ENCODE results near the gene RAB8A. TPM values are rescaled to one million over a fixed set of nuclear protein-coding genes. Genes with fewer than 3 reads are reported as not detected.
A peak's percentile ranks its signal among the peaks of the same experiment; 100 is the strongest.
"Not testable (repeated sequence)": the region's sequence is repeated elsewhere in the genome, so short reads cannot be mapped to it uniquely, and the experiment has no call there.

Gene RAB8A
- total RNA-seq, 2 donors from 2014 or later = 95.9 to 99.2 TPM

DNA sequence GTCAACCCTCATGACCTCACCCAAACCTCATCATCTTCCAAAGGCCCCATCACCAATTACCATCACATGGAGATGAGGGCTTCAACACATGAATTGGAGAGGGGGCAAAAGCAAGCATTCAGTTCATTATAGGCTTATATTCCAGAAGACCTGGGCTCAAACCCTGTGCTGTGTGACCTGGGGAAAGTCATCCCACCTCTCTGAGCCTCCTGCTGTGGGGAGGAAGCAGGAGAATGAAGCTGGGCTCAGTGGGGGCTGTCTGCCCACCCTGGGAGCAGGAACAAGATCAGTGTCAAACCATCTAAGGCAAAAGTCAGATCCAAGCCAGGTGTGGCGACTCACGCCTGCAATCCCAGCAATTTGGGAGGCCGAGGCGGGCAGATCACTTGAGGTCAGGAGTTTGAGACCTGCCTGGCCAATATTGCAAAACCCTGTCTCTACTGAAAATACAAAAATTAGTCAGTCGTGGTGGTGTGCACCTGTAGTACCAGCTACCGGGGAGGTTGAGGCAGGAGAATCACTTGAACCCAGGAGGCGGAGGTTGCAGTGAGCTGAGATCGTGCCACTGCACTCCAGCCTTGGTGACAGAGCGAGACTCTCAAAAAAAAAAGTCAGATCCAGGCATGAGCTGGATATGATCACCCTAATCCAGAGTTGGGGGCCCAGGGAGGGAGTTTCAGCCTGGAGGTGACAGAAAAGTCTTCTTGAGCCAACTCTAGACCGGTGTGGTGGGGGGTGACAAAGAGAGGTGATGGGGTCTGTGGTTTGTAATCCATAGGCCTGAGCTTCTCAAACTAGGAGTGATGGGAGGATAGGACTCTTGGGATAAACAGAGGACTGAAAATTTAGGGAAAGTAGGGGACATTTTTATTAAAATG lies 37.0 kb upstream of the RAB8A start:
- DNase-seq = no peak
- Mint-ChIP-seq H3K27ac (peak overlapping the region; percentile 85), H3K4me1 (ENCODE audit: low read depth) (peaks cover 54% of the 10 kb centered on the region), H3K4me3 (peak overlapping the region; percentile 86 to 94), H3K27me3 (ENCODE audit: low read depth) (no peaks in the 10 kb centered on the region), H3K36me3 (ENCODE audit: insufficient read depth in 2 of 2) (peaks cover 10 to 12% of the 10 kb centered on the region in 2 donors), H3K9me3 (no peaks in the 10 kb centered on the region)
- no peak for ATAC-seq (replicated peaks in 1 of 2)

DNA sequence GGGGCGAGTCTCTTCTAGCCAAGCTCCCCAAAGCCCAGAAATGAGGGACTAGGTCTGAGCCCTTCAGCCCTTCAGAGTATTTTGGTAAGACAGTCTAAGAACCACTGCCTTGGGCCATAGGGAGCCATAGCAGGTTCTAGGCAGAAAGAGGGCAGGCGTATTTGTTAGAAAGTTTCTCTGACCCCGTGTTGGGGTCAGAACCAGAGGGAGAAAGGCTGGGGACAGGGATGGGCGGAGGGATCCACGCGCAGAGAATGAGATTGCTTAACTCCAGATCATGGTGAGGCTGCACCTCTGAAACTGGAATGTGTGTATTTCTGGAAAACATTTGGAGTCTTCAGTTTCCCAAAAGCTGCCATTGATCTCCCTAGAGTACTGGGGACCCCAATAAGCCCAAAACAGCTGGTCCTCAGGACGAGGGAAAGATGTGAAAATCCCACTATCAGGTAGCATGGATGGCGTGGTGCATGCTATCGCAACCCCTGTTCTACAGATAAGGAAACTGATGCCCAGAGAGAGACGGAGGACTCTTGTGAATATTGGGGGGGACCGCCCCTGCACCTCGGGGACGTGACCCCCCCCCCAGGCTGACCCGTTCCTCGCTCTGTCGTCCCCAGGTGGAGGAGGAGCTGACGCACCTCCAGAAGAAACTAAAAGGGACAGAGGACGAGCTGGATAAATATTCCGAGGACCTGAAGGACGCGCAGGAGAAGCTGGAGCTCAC lies 36.1 kb upstream of the RAB8A start:
- Mint-ChIP-seq H3K4me3 (peak overlapping the region; percentile 86 to 94), H3K27me3 (ENCODE audit: low read depth) (no peaks in the 10 kb centered on the region), H3K4me1 (ENCODE audit: low read depth) (peaks cover 63% of the 10 kb centered on the region), H3K27ac (peak overlapping the region; percentile 85), H3K36me3 (ENCODE audit: insufficient read depth in 2 of 2) (peaks cover 12 to 18% of the 10 kb centered on the region in 2 donors), H3K9me3 (no peaks in the 10 kb centered on the region)
- DNase-seq (no peak), ATAC-seq (replicated peaks in 1 of 2) (no peak)

DNA sequence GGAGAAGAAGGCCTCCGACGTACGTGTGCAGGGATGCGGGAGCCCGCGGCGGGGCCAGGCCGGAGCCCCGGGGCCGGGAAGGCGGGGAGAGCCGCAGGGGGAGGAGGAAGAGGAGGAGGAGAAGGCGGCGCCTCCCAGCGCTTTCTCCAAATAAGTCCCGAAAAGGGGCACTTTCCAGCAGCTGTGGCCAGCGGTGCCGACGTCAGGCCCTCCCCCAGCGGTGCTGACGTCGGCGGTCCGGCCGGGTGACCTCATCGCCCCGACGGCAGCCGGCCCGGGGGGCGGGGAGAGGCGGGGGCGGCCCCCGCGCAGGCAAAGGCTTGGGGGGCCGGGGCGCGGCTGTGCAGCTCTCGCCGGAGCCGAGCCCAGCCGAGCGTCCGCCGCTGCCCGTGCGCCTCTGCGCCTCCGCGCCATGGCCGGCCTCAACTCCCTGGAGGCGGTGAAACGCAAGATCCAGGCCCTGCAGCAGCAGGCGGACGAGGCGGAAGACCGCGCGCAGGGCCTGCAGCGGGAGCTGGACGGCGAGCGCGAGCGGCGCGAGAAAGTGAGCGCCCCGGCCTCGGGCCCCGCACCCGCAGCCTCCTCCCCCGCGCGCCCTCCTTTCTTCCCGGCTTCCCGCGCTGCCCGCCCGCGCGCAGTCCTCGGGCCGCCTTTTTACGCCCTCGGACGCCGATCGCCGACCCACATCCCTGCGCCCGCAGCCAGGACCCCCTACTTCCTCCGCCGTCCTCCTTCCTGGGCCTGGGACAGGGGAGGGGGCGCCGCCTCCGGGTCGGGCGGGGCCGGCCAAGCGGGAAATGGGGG lies 35.3 kb upstream of the RAB8A start, which contains the start of gene TPM4:
TPM4 (plus strand) TSS at position 342 of the 804 bp plus-strand sequence; CDS start at position 413, 71 bp downstream.
- H3K9me3 Mint-ChIP-seq = no peaks in the 10 kb centered on the region

DNA sequence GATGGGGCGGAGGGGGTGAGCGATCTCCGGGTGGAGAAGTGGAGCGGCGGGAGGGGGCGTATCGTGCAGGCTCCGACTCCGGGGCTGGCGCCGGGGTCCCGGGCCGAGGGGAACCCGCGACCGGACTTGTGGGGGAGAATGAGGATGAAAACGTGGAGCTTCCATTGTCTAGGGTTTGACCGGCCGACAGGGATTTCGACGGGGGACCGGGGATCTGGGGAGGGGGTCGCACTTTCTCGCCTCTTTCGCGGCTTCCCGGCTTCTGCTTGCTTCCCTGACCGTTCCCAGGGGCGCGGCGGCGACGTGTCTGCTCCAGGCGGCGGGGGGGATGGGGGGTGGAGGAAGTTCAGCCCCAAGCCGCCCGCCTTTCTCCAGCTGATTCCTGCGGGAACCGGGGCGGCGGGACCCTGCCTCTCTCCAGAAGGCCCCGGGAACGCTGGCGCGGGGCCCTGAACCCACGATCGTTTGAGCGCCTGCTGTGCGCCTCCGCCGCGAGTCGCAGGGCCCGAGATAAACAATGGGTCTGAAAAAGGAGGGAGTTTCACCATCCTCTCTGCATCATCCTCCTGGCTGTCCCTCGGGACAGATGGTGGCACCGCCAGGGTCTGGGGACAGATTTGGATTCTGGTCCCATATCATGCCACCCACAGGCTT lies 34.6 kb upstream of the RAB8A start:
- no peaks in the 10 kb centered on the region for H3K27me3 Mint-ChIP-seq (ENCODE audit: low read depth)
- no peaks in the 10 kb centered on the region for H3K9me3 Mint-ChIP-seq
- H3K4me3 Mint-ChIP-seq = peak overlapping the region; percentile 92 to 94
- peaks cover 23 to 33% of the 10 kb centered on the region in 2 donors for H3K36me3 Mint-ChIP-seq (ENCODE audit: insufficient read depth in 2 of 2)
- peak; percentile 27 to 32 for DNase-seq
- peak overlapping the region; percentile 99 for H3K27ac Mint-ChIP-seq
- no peak for ATAC-seq (replicated peaks in 1 of 2)
- peaks cover 76% of the 10 kb centered on the region for H3K4me1 Mint-ChIP-seq (ENCODE audit: low read depth)

More for the DNA sequence above, 35.3 kb upstream of the RAB8A start, which contains the start of gene TPM4:
- H3K4me3 Mint-ChIP-seq = peak within 1 kb of the TSS; percentile 92 to 94
- ATAC-seq (replicated peaks in 1 of 2) = peak; percentile 59 to 62
- peak; percentile 89 to 90 for DNase-seq
- peaks cover 71% of the 10 kb centered on the region for H3K4me1 Mint-ChIP-seq (ENCODE audit: low read depth)
- peaks cover 16 to 26% of the 10 kb centered on the region in 2 donors for H3K36me3 Mint-ChIP-seq (ENCODE audit: insufficient read depth in 2 of 2)
- H3K27me3 Mint-ChIP-seq (ENCODE audit: low read depth) = no peaks in the 10 kb centered on the region
- peak within 1 kb of the TSS; percentile 99 for H3K27ac Mint-ChIP-seq

DNA sequence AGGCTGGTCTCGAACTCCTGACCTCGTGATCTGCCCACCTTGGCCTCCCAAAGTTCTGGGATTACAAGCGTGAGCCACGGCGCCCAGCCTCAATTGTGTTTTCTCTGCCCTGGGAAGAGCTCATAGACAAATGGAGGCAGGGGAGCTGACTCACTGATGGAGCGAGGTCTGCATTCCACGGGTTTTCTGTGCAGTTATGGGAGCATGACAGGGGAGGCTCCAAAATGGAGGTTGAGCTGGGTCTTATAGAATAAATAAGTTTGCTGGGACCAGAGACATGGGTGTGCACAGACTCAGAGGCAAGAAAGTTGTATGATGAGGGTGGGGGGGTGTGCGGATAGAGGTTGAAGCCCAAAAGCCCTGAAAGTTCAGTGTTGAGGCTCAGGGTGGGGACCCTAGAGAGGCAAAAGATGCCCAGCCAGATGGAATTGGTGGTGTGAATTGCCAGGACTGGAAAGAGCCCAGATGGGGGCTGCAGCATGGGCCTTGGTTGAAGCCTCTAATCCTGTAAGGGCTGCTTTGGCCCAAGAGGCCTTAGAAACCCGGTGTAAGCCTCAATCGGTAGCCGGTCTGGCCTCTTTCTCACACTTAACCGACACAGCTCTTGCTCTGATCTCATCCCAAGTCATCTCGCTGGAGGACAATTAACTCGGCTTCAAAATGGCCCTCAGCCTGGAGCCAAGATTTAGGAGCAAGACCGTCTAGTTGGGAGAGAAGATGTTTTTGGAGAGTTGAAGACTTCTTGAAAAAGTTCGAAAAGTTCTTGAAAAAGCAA lies 33.5 kb upstream of the RAB8A start:
- ATAC-seq (replicated peaks in 1 of 2) (peak; percentile 3 to 12), DNase-seq (peak; percentile 39 to 42)
- Mint-ChIP-seq H3K36me3 (ENCODE audit: insufficient read depth in 2 of 2) (peaks cover 26 to 39% of the 10 kb centered on the region in 2 donors), H3K9me3 (no peaks in the 10 kb centered on the region), H3K4me3 (peak overlapping the region; percentile 92 to 94), H3K27me3 (ENCODE audit: low read depth) (no peaks in the 10 kb centered on the region), H3K27ac (peak overlapping the region; percentile 99), H3K4me1 (ENCODE audit: low read depth) (peaks cover 78% of the 10 kb centered on the region)

GRCh38 chr19:16078759-16079707 lies 32.7 kb upstream of the RAB8A start:
- Mint-ChIP-seq H3K4me1 (ENCODE audit: low read depth) (peaks cover 78% of the 10 kb centered on the region), H3K27ac (peak overlapping the region; percentile 99), H3K9me3 (no peaks in the 10 kb centered on the region), H3K36me3 (ENCODE audit: insufficient read depth in 2 of 2) (peaks cover 26 to 44% of the 10 kb centered on the region in 2 donors), H3K4me3 (peak overlapping the region; percentile 92 to 94), H3K27me3 (ENCODE audit: low read depth) (no peaks in the 10 kb centered on the region)
- DNase-seq (peak; percentile 65 to 72), ATAC-seq (replicated peaks in 1 of 2) (peak; percentile 70 to 73)

DNA sequence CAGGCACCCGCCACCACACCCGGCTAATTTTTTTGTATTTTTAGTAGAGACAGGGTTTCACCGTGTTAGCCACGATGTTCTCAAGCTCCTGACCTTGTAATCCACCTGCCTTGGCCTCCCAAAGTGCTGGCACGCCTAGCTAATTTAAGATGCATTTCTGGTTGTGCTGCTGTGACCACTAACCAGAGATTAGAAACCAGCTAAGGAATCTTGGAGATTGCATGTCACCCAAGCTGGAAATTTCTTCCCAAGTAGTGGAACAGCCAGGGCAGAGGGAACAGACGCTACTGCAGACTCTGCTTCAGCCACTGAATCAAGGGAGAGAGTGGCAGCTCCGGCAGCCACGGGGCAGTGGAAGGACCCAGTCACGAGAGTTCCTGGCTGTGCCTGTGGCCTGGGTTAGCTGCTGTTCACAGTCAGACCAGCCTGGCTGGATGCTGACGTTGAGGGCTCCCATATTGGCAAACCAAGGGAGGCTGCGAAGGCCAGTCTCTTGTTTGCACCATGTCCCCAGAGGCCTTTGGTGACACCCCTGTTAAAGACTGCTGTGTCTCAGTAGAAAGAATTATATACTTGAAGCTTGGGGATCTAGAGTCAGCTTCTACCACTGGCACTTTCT lies 27.5 kb upstream of the RAB8A start:
- DNase-seq (no peak), ATAC-seq (replicated peaks in 1 of 2) (no peak)
- peaks cover 40 to 59% of the 10 kb centered on the region in 2 donors for H3K36me3 Mint-ChIP-seq (ENCODE audit: insufficient read depth in 2 of 2)
- peak overlapping the region; percentile 78 to 82 for H3K4me3 Mint-ChIP-seq
- peaks cover 83% of the 10 kb centered on the region for H3K4me1 Mint-ChIP-seq (ENCODE audit: low read depth)
- H3K27ac Mint-ChIP-seq = peak overlapping the region; percentile 83
- no peaks in the 10 kb centered on the region for H3K9me3 Mint-ChIP-seq
- no peaks in the 10 kb centered on the region for H3K27me3 Mint-ChIP-seq (ENCODE audit: low read depth)

DNA sequence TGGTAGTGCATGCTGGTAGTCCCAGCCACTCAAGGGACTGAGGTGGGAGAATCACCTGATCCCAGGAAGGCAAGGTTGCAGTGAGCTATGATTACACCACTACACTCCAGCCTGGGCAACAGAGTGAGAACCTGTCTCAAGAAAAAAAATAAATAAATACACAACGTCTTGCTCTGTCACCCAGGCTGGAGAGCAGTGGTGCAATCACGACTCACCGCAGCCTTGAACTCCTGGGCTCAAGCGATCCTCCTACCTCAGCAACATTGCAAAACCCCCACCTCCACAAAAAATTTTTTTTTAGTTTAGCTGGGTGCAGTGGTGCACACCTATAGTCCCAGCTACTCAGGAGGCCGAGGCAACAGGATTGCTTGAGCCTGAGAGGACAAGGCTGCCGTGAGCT lies 26.6 kb upstream of the RAB8A start:
- Mint-ChIP-seq H3K4me3 (peak overlapping the region; percentile 78 to 82), H3K27ac (peak overlapping the region; percentile 21), H3K4me1 (ENCODE audit: low read depth) (peaks cover 74% of the 10 kb centered on the region), H3K27me3 (ENCODE audit: low read depth) (no peaks in the 10 kb centered on the region), H3K9me3 (no peaks in the 10 kb centered on the region), H3K36me3 (ENCODE audit: insufficient read depth in 2 of 2) (peaks cover 37 to 62% of the 10 kb centered on the region in 2 donors)
- no peak for DNase-seq
- peak; percentile 19 to 37 for ATAC-seq (replicated peaks in 1 of 2)

- not testable (repeated sequence) for H3K9me3 Mint-ChIP-seq; ATAC-seq (replicated peaks in 1 of 2); DNase-seq; H3K4me3 Mint-ChIP-seq; H3K27me3 Mint-ChIP-seq (ENCODE audit: low read depth); H3K27ac Mint-ChIP-seq
- Mint-ChIP-seq H3K36me3 (ENCODE audit: insufficient read depth in 2 of 2) (peaks cover 29 to 55% of the 10 kb centered on the region in 2 donors), H3K4me1 (ENCODE audit: low read depth) (peaks cover 53% of the 10 kb centered on the region)
Observed at GRCh38 chr19:16087404-16087803, 24.3 kb upstream of the RAB8A start.

DNA sequence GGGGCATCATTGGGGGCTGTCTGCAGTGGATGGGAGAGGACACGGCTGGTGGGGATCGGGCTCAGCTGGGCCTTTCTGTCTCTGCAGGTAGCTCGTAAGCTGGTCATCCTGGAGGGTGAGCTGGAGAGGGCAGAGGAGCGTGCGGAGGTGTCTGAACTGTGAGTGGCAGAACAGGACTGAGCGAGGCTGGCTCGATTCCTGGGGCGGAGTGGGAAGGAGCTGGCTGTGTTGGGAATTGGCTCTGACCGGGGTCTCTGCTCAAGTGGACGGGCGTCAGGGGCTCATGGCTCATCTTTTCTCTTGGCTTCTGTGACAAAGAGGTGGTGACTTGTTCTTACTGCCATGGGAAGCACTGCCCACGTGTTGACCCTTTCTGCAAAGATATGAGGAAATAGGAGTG lies 23.7 kb upstream of the RAB8A start:
- ATAC-seq (replicated peaks in 1 of 2) (no peak), DNase-seq (no peak)
- Mint-ChIP-seq H3K4me3 (no peak overlapping the region), H3K4me1 (ENCODE audit: low read depth) (peaks cover 53% of the 10 kb centered on the region), H3K27ac (no peak overlapping the region), H3K36me3 (ENCODE audit: insufficient read depth in 2 of 2) (peaks cover 30 to 53% of the 10 kb centered on the region in 2 donors), H3K27me3 (ENCODE audit: low read depth) (no peaks in the 10 kb centered on the region), H3K9me3 (no peaks in the 10 kb centered on the region)

Data from activated T-cell treated with anti-CD3 and anti-CD28 coated beads, Interleukin-2, amount 50 U/mL, for 72 hours (primary cell).